DOHH2 (cell line): ENCODE results near the gene NOP56.

Experiments used
- CTCF ChIP-seq: fragments of 200-600 bp; sonication (generic); IDR thresholded peaks from one replicate; pipeline ENCODE4 v1.5.1; 2014; ENCODE audit warnings: antibody characterized with exemption, mild to moderate bottlenecking, low read depth, low read length; ENCODE audit not compliant: poor library complexity, severe bottlenecking
- EZH2phosphoT487 ChIP-seq: fragments of 200-600 bp; sonication (generic); IDR thresholded peaks from 2 replicates; pipeline ENCODE4 v1.6.1; 2017; ENCODE audit warnings: borderline replicate concordance, mild to moderate bottlenecking, antibody characterized with exemption, low read length, moderate library complexity, mixed read lengths

GRCh38 chr20:2673453-2673852 is 21.0 kb downstream of the NOP56 start:
- no peak for TF ChIP-seq CTCF
- no peak for TF ChIP-seq EZH2phosphoT487
